T-helper 2 cell treated with Interferon-gamma antibody and Interleukin-4, amounts not matched to agents 5 μg/mL and 100 μg/mL, for 36 hours (primary cell): ENCODE measurements around the gene COL24A1.

Source experiments
- DNase-seq: peaks from one replicate; pipeline ENCODE4 v3.0.0; 2021; ENCODE audit warnings: low spot score
- H3K27ac Mint-ChIP-seq: one replicate; pipeline ENCODE4 v1.8.0; 2021; ENCODE audit warnings: mild to moderate bottlenecking, mixed read lengths
- H3K27me3 Mint-ChIP-seq: one replicate; pipeline ENCODE4 v1.8.0; 2021; ENCODE audit warnings: low read depth, mixed read lengths
- H3K36me3 Mint-ChIP-seq: one replicate; pipeline ENCODE4 v1.8.0; 2021; ENCODE audit warnings: low read depth, mixed read lengths
- H3K4me1 Mint-ChIP-seq: one replicate; pipeline ENCODE4 v1.8.0; 2021; ENCODE audit warnings: low read depth, mixed read lengths
- H3K4me3 Mint-ChIP-seq: one replicate; pipeline ENCODE4 v1.8.0; 2022; ENCODE audit warnings: mild to moderate bottlenecking, moderate library complexity, mixed read lengths
- H3K9me3 Mint-ChIP-seq: one replicate; pipeline ENCODE4 v1.8.0; 2021; ENCODE audit warnings: mixed read lengths

COL24A1 gene

DNA sequence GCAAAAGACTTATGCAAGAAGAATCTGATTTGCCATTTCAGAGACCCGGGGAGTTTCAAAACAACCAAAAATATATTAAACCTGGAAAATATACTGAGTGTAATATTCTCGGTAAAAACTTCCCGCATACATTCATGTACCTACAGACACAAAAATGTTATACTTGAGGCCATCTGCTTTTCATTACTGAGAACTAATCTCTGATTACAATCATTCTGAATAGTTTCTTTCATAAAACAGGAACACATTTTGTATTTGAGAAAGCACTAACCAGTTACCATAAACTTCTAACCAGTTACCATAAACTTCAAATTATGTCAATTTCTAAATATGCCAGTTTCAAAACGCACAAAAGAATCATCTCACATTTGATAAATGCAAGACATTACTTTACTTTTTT lies 456.1 kb downstream of the COL24A1 start:
- Mint-ChIP-seq H3K36me3 (peaks cover 55% of the 10 kb centered on the region), H3K27ac (no peak overlapping the region), H3K27me3 (no peaks in the 10 kb centered on the region), H3K4me1 (peaks cover 20% of the 10 kb centered on the region), H3K4me3 (no peak overlapping the region), H3K9me3 (no peaks in the 10 kb centered on the region)
- no peak for DNase-seq

DNA sequence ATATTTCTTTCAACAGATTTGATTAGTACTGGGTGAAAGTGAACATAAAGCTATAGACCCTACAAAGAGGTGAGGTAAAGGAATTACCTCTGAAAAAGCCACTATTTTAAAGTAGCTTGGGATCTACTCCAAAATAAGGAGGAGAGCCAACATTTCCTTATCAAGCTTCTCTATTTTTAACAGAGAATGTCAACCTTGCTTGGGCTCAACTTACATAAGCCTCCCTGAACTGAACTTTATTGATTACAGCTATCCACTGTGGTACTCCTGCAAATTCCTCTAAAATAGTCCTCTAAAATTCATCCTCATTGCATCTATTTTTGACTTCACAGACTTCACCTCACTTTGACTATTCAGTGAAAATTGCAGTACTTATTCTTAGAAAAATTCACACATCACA lies 458.7 kb downstream of the COL24A1 start:
- peaks cover 41% of the 10 kb centered on the region for H3K36me3 Mint-ChIP-seq
- H3K4me1 Mint-ChIP-seq = peaks cover 12% of the 10 kb centered on the region
- no peak overlapping the region for H3K27ac Mint-ChIP-seq
- H3K27me3 Mint-ChIP-seq = no peaks in the 10 kb centered on the region
- DNase-seq = no peak
- H3K9me3 Mint-ChIP-seq = no peaks in the 10 kb centered on the region
- H3K4me3 Mint-ChIP-seq = no peak overlapping the region

- peaks cover 16% of the 10 kb centered on the region for H3K36me3 Mint-ChIP-seq
- no peak overlapping the region for H3K4me3 Mint-ChIP-seq
- no peaks in the 10 kb centered on the region for H3K27me3 Mint-ChIP-seq
- peaks cover 4% of the 10 kb centered on the region for H3K4me1 Mint-ChIP-seq
- no peak for DNase-seq
- no peak overlapping the region for H3K27ac Mint-ChIP-seq
- no peaks in the 10 kb centered on the region for H3K9me3 Mint-ChIP-seq
Measured at GRCh38 chr1:85692730-85693314, 463.8 kb downstream of the COL24A1 start.

DNA sequence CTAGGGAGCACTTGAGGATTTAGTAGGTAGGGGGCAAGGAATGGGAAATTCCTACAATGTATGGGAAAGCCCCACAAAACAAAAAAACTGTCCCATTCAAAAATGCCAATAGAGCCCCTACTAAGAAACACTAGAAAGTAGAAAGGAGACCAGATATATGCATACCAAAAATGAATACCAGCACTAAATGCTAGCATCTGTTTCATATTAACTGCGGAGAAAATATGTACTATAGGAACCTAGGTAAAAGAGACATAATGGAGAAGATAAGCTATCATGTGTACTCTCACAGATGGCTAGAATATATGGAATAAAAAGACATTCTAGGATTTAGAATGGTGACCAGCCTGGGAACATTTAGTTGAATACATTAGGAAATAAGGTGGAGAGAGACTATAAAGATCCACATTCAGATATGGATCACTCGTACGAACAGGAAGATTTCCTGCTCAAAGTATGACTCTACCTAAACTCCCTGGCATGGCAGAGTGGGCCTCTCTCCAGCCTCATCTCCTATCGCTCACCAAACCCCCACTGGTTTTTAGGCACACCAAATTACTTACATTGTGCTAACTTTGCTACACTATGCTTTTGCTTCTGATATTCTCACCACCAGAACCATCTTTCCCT lies 466.7 kb downstream of the COL24A1 start:
- Mint-ChIP-seq H3K27me3 (no peaks in the 10 kb centered on the region), H3K27ac (no peak overlapping the region), H3K4me1 (peaks cover 4% of the 10 kb centered on the region), H3K36me3 (peaks cover 17% of the 10 kb centered on the region), H3K4me3 (no peak overlapping the region), H3K9me3 (no peaks in the 10 kb centered on the region)
- no peak for DNase-seq

GRCh38 chr1:85683292-85684025 lies 473.1 kb downstream of the COL24A1 start:
- no peaks in the 10 kb centered on the region for H3K27me3 Mint-ChIP-seq
- no peaks in the 10 kb centered on the region for H3K9me3 Mint-ChIP-seq
- H3K36me3 Mint-ChIP-seq = peaks cover 11% of the 10 kb centered on the region
- H3K27ac Mint-ChIP-seq = no peak overlapping the region
- H3K4me3 Mint-ChIP-seq = no peak overlapping the region
- H3K4me1 Mint-ChIP-seq = no peaks in the 10 kb centered on the region
- DNase-seq = no peak

GRCh38 chr1:85681087-85681486 lies 475.5 kb downstream of the COL24A1 start:
- Mint-ChIP-seq H3K27ac (no peak overlapping the region), H3K36me3 (peaks cover 14% of the 10 kb centered on the region), H3K4me1 (peaks cover 4% of the 10 kb centered on the region), H3K4me3 (no peak overlapping the region), H3K9me3 (no peaks in the 10 kb centered on the region), H3K27me3 (no peaks in the 10 kb centered on the region)
- DNase-seq = no peak
